ENCODE results near the gene TTC22.

TTC22 gene

GRCh38 chr1:54795356-54795665 is 5.8 kb downstream of the TTC22 start:
- no peak for DNase-seq (ENCODE audit: low spot score)
- Histone ChIP-seq H3K23ac (ENCODE audit: low read depth, low read length, poor library complexity) (no peak overlapping the region), H2BK15ac (ENCODE audit: low read length) (no peak overlapping the region), H2BK120ac (ENCODE audit: low read depth, low read length) (no peak overlapping the region), H3K79me1 (ENCODE audit: low read depth, low read length) (no peaks in the 10 kb centered on the region), H3K4ac (ENCODE audit: low read length) (no peak overlapping the region), H2AK5ac (ENCODE audit: low read depth, low read length) (no peak overlapping the region), H3K4me2 (ENCODE audit: insufficient read depth, low read length, poor library complexity, severe bottlenecking) (no peak overlapping the region), H2BK12ac (ENCODE audit: low read length) (no peak overlapping the region), H3K27ac (replicated peaks; ENCODE audit: low read length) (no peak overlapping the region), H2BK5ac (ENCODE audit: low read length) (no peak overlapping the region), H3K4me1 (ENCODE audit: control insufficient read depth in 2 of 2, insufficient read depth in 1 of 2, low read depth in 1 of 2, low read length in 2 of 2) (peaks cover 0 to 3% of the 10 kb centered on the region in 2 donors), H3K27me3 (ENCODE audit: control insufficient read depth in 3 of 3, insufficient read depth in 3 of 3, low read depth in 1 of 3, low read length in 3 of 3) (peaks cover 0 to 37% (median 3%) of the 10 kb centered on the region in 3 experiments), H3K18ac (ENCODE audit: low read length) (no peak overlapping the region), H3K14ac (ENCODE audit: low read length) (no peak overlapping the region), H3K9ac (ENCODE audit: low read depth, low read length, poor library complexity) (no peak overlapping the region), H4K8ac (ENCODE audit: low read depth, low read length) (no peak overlapping the region), H2AFZ (ENCODE audit: low read length) (no peak overlapping the region), H3K36me3 (replicated peaks in 1 of 2; ENCODE audit: control insufficient read depth in 2 of 2, insufficient read depth in 2 of 2, low read length in 2 of 2) (no peaks in the 10 kb centered on the region), H3K4me3 (ENCODE audit: low read length in 2 of 2) (no peak overlapping the region), H4K91ac (ENCODE audit: low read depth, low read length, poor library complexity) (no peak overlapping the region), H3K9me3 (replicated peaks in 1 of 2; ENCODE audit: control insufficient read depth in 2 of 2, insufficient read depth in 1 of 2, low read depth in 1 of 2, low read length in 2 of 2) (no peaks in the 10 kb centered on the region)
- no CpG with 5 or more reads among the region's 4 CpGs for WGBS, 2 donors (ENCODE audit: extremely low coverage in 2 of 2, insufficient read length in 2 of 2, insufficient replicate concordance in 1 of 2)

GRCh38 chr1:54794451-54795355 is 6.4 kb downstream of the TTC22 start:
- no peak overlapping the region for H3K23ac ChIP-seq (ENCODE audit: low read depth, low read length, poor library complexity)
- H3K79me1 ChIP-seq (ENCODE audit: low read depth, low read length): no peaks in the 10 kb centered on the region
- H2BK12ac ChIP-seq (ENCODE audit: low read length): no peak overlapping the region
- H3K9ac ChIP-seq (ENCODE audit: low read depth, low read length, poor library complexity): no peak overlapping the region
- H3K9me3 ChIP-seq (replicated peaks in 1 of 2; ENCODE audit: control insufficient read depth in 2 of 2, insufficient read depth in 1 of 2, low read depth in 1 of 2, low read length in 2 of 2): no peaks in the 10 kb centered on the region
- no peak overlapping the region for H3K4ac ChIP-seq (ENCODE audit: low read length)
- H3K4me2 ChIP-seq (ENCODE audit: insufficient read depth, low read length, poor library complexity, severe bottlenecking): no peak overlapping the region
- no peak overlapping the region for H2AK5ac ChIP-seq (ENCODE audit: low read depth, low read length)
- H3K27ac ChIP-seq (replicated peaks; ENCODE audit: low read length): no peak overlapping the region
- no peaks in the 10 kb centered on the region for H3K36me3 ChIP-seq (replicated peaks in 1 of 2; ENCODE audit: control insufficient read depth in 2 of 2, insufficient read depth in 2 of 2, low read length in 2 of 2)
- no peak overlapping the region for H3K18ac ChIP-seq (ENCODE audit: low read length)
- H4K8ac ChIP-seq (ENCODE audit: low read depth, low read length): no peak overlapping the region
- H2BK15ac ChIP-seq (ENCODE audit: low read length): no peak overlapping the region
- no peak overlapping the region for H2BK120ac ChIP-seq (ENCODE audit: low read depth, low read length)
- DNase-seq (ENCODE audit: low spot score): no peak
- H3K27me3 ChIP-seq (ENCODE audit: control insufficient read depth in 3 of 3, insufficient read depth in 3 of 3, low read depth in 1 of 3, low read length in 3 of 3): peaks cover 0 to 30% (median 0%) of the 10 kb centered on the region in 3 experiments
- H4K91ac ChIP-seq (ENCODE audit: low read depth, low read length, poor library complexity): no peak overlapping the region
- H3K4me3 ChIP-seq (ENCODE audit: low read length in 2 of 2): no peak overlapping the region
- H2AFZ ChIP-seq (ENCODE audit: low read length): no peak overlapping the region
- no peak overlapping the region for H3K14ac ChIP-seq (ENCODE audit: low read length)
- H3K4me1 ChIP-seq (ENCODE audit: control insufficient read depth in 2 of 2, insufficient read depth in 1 of 2, low read depth in 1 of 2, low read length in 2 of 2): peaks cover 0 to 3% of the 10 kb centered on the region in 2 donors
- no peak overlapping the region for H2BK5ac ChIP-seq (ENCODE audit: low read length)
- no CpG with 5 or more reads among the region's 4 CpGs for WGBS, 2 donors (ENCODE audit: extremely low coverage in 2 of 2, insufficient read length in 2 of 2, insufficient replicate concordance in 1 of 2)

GRCh38 chr1:54792686-54793282 is 8.3 kb downstream of the TTC22 start:
- no CpG with 5 or more reads among the region's 7 CpGs for WGBS, 2 donors (ENCODE audit: extremely low coverage in 2 of 2, insufficient read length in 2 of 2, insufficient replicate concordance in 1 of 2)
- no peak overlapping the region for H3K4me3 ChIP-seq (ENCODE audit: low read length in 2 of 2)
- no peak overlapping the region for H4K8ac ChIP-seq (ENCODE audit: low read depth, low read length)
- H3K27me3 ChIP-seq (ENCODE audit: control insufficient read depth in 3 of 3, insufficient read depth in 3 of 3, low read depth in 1 of 3, low read length in 3 of 3): peaks cover 0 to 24% (median 0%) of the 10 kb centered on the region in 3 experiments
- peaks cover 0 to 3% of the 10 kb centered on the region in 2 donors for H3K4me1 ChIP-seq (ENCODE audit: control insufficient read depth in 2 of 2, insufficient read depth in 1 of 2, low read depth in 1 of 2, low read length in 2 of 2)
- H3K36me3 ChIP-seq (replicated peaks in 1 of 2; ENCODE audit: control insufficient read depth in 2 of 2, insufficient read depth in 2 of 2, low read length in 2 of 2): no peaks in the 10 kb centered on the region
- no peak overlapping the region for H2BK12ac ChIP-seq (ENCODE audit: low read length)
- no peak overlapping the region for H3K4ac ChIP-seq (ENCODE audit: low read length)
- no peak overlapping the region for H3K14ac ChIP-seq (ENCODE audit: low read length)
- H4K91ac ChIP-seq (ENCODE audit: low read depth, low read length, poor library complexity): no peak overlapping the region
- H3K79me1 ChIP-seq (ENCODE audit: low read depth, low read length): no peaks in the 10 kb centered on the region
- H3K23ac ChIP-seq (ENCODE audit: low read depth, low read length, poor library complexity): no peak overlapping the region
- H2BK5ac ChIP-seq (ENCODE audit: low read length): no peak overlapping the region
- H2BK15ac ChIP-seq (ENCODE audit: low read length): no peak overlapping the region
- no peak overlapping the region for H2AFZ ChIP-seq (ENCODE audit: low read length)
- no peak overlapping the region for H3K18ac ChIP-seq (ENCODE audit: low read length)
- H2BK120ac ChIP-seq (ENCODE audit: low read depth, low read length): no peak overlapping the region
- H3K9ac ChIP-seq (ENCODE audit: low read depth, low read length, poor library complexity): no peak overlapping the region
- DNase-seq (ENCODE audit: low spot score): no peak
- H2AK5ac ChIP-seq (ENCODE audit: low read depth, low read length): no peak overlapping the region
- no peak overlapping the region for H3K27ac ChIP-seq (replicated peaks; ENCODE audit: low read length)
- H3K4me2 ChIP-seq (ENCODE audit: insufficient read depth, low read length, poor library complexity, severe bottlenecking): no peak overlapping the region
- no peaks in the 10 kb centered on the region for H3K9me3 ChIP-seq (replicated peaks in 1 of 2; ENCODE audit: control insufficient read depth in 2 of 2, insufficient read depth in 1 of 2, low read depth in 1 of 2, low read length in 2 of 2)

- Histone ChIP-seq H3K4me1 (ENCODE audit: control insufficient read depth in 2 of 2, insufficient read depth in 1 of 2, low read depth in 1 of 2, low read length in 2 of 2) (peaks cover 0 to 3% of the 10 kb centered on the region in 2 donors), H3K14ac (ENCODE audit: low read length) (no peak overlapping the region), H3K4ac (ENCODE audit: low read length) (no peak overlapping the region), H3K23ac (ENCODE audit: low read depth, low read length, poor library complexity) (no peak overlapping the region), H2BK120ac (ENCODE audit: low read depth, low read length) (no peak overlapping the region), H2BK5ac (ENCODE audit: low read length) (no peak overlapping the region), H2BK15ac (ENCODE audit: low read length) (no peak overlapping the region), H2AFZ (ENCODE audit: low read length) (no peak overlapping the region), H3K4me2 (ENCODE audit: insufficient read depth, low read length, poor library complexity, severe bottlenecking) (no peak overlapping the region), H3K18ac (ENCODE audit: low read length) (no peak overlapping the region), H4K91ac (ENCODE audit: low read depth, low read length, poor library complexity) (no peak overlapping the region), H2BK12ac (ENCODE audit: low read length) (no peak overlapping the region), H4K8ac (ENCODE audit: low read depth, low read length) (no peak overlapping the region), H3K36me3 (replicated peaks in 1 of 2; ENCODE audit: control insufficient read depth in 2 of 2, insufficient read depth in 2 of 2, low read length in 2 of 2) (no peaks in the 10 kb centered on the region), H3K9ac (ENCODE audit: low read depth, low read length, poor library complexity) (no peak overlapping the region), H2AK5ac (ENCODE audit: low read depth, low read length) (no peak overlapping the region), H3K27me3 (ENCODE audit: control insufficient read depth in 3 of 3, insufficient read depth in 3 of 3, low read depth in 1 of 3, low read length in 3 of 3) (peaks cover 0 to 30% (median 0%) of the 10 kb centered on the region in 3 experiments), H3K4me3 (ENCODE audit: low read length in 2 of 2) (no peak overlapping the region), H3K9me3 (replicated peaks in 1 of 2; ENCODE audit: control insufficient read depth in 2 of 2, insufficient read depth in 1 of 2, low read depth in 1 of 2, low read length in 2 of 2) (no peaks in the 10 kb centered on the region), H3K79me1 (ENCODE audit: low read depth, low read length) (no peaks in the 10 kb centered on the region), H3K27ac (replicated peaks; ENCODE audit: low read length) (no peak overlapping the region)
- DNase-seq (ENCODE audit: low spot score): no peak
- WGBS, 2 donors (ENCODE audit: extremely low coverage in 2 of 2, insufficient read length in 2 of 2, insufficient replicate concordance in 1 of 2): no CpG with 5 or more reads among the region's 13 CpGs
These were observed 9.1 kb downstream of the TTC22 start for GRCh38 chr1:54791880-54792522.

Measured in neuronal stem cell (in vitro differentiated cells).